Measurements from ENCODE around the gene SLC9A5. TPM values are rescaled to one million over a fixed set of nuclear protein-coding genes. Genes with fewer than 3 reads are reported as not detected.

The SLC9A5 gene
- polyA plus RNA-seq, 1 donor (not counting 4 experiments of a cell fraction or from before 2014, with no cell fraction given) = 0.51 TPM

- DNase-seq (ENCODE audit: low read depth, low spot score) (no peak), FAIRE-seq (no peak)
- dilution Hi-C loops (cut with MboI; ENCODE audit: extremely low pct_ligation_motif_present, low sequenced_read_pairs) = no loop called here
- Histone ChIP-seq H3K4me1 (ENCODE audit: control insufficient read depth, extremely low read depth, insufficient read depth, low read length) (peaks cover 49% of the 10 kb centered on the region), H4K20me1 (ENCODE audit: control insufficient read depth, extremely low read depth, insufficient read depth, low read length) (no peaks in the 10 kb centered on the region), H3K9me3 (ENCODE audit: control insufficient read depth, low read depth, low read length) (no peaks in the 10 kb centered on the region), H3K27me3 (ENCODE audit: control insufficient read depth, extremely low read depth, insufficient read depth, low read length) (peaks cover 18% of the 10 kb centered on the region), H3K36me3 (ENCODE audit: control insufficient read depth in 2 of 2, extremely low read depth in 1 of 2, insufficient read depth in 2 of 2, low read length in 2 of 2) (peaks cover 0 to 5% of the 10 kb centered on the region in 2 experiments), H3K27ac (ENCODE audit: control insufficient read depth, insufficient read depth, low read length) (peak within 1 kb of the TSS; percentile 73), H2AFZ (ENCODE audit: control insufficient read depth, low read length) (peak within 1 kb of the TSS; percentile 81), H3K4me3 (ENCODE audit: control insufficient read depth in 2 of 3, extremely low read depth in 1 of 3, insufficient read depth in 2 of 3, low read depth in 1 of 3, low read length in 3 of 3) (peak within 1 kb of the TSS; percentile 79 to 86 (median 85)), H3K9me1 (ENCODE audit: control insufficient read depth, extremely low read depth, insufficient read depth, low read length) (no peaks in the 10 kb centered on the region), H3K9ac (ENCODE audit: control insufficient read depth, extremely low read depth, insufficient read depth, low read length) (peak within 1 kb of the TSS; percentile 79), H3K4me2 (ENCODE audit: control insufficient read depth, extremely low read depth, insufficient read depth, low read depth, low read length) (peak within 1 kb of the TSS; percentile 85), H3K79me2 (ENCODE audit: control insufficient read depth, insufficient read depth, low read length) (peaks cover 13% of the 10 kb centered on the region)
- no peak for TF ChIP-seq CTCF (optimal IDR thresholded peaks at IDR 0.05 in 1 of 3, IDR thresholded peaks at IDR 0.05 in 1 of 3, conservative IDR thresholded peaks at IDR 0.05 in 1 of 3; ENCODE audit: extremely low read depth in 1 of 3, insufficient read depth in 2 of 3, low read length in 3 of 3)
- TF ChIP-seq EZH2 (IDR thresholded peaks at IDR 0.05; ENCODE audit: low read length) = no peak
Observed at GRCh38 chr16:67247192-67248072, 1.3 kb upstream of the SLC9A5 start, which contains the start of gene FHOD1. FHOD1 (minus strand) TSS chr16:67247481; CDS start chr16:67247410, 71 bp downstream.

- Histone ChIP-seq H3K9me3 (ENCODE audit: control insufficient read depth, low read depth, low read length) (no peaks in the 10 kb centered on the region), H3K79me2 (ENCODE audit: control insufficient read depth, insufficient read depth, low read length) (peaks cover 10% of the 10 kb centered on the region), H3K4me1 (ENCODE audit: control insufficient read depth, extremely low read depth, insufficient read depth, low read length) (peaks cover 43% of the 10 kb centered on the region), H3K9ac (ENCODE audit: control insufficient read depth, extremely low read depth, insufficient read depth, low read length) (peak overlapping the region; percentile 53), H3K27ac (ENCODE audit: control insufficient read depth, insufficient read depth, low read length) (no peak overlapping the region), H4K20me1 (ENCODE audit: control insufficient read depth, extremely low read depth, insufficient read depth, low read length) (no peaks in the 10 kb centered on the region), H3K36me3 (ENCODE audit: control insufficient read depth in 2 of 2, extremely low read depth in 1 of 2, insufficient read depth in 2 of 2, low read length in 2 of 2) (peaks cover 0 to 5% of the 10 kb centered on the region in 2 experiments), H3K4me2 (ENCODE audit: control insufficient read depth, extremely low read depth, insufficient read depth, low read depth, low read length) (peak overlapping the region; percentile 82), H3K9me1 (ENCODE audit: control insufficient read depth, extremely low read depth, insufficient read depth, low read length) (no peaks in the 10 kb centered on the region), H3K4me3 (ENCODE audit: control insufficient read depth in 2 of 3, extremely low read depth in 1 of 3, insufficient read depth in 2 of 3, low read depth in 1 of 3, low read length in 3 of 3) (peak overlapping the region; percentile 40 to 62 (median 57)), H3K27me3 (ENCODE audit: control insufficient read depth, extremely low read depth, insufficient read depth, low read length) (peaks cover 18% of the 10 kb centered on the region), H2AFZ (ENCODE audit: control insufficient read depth, low read length) (peak overlapping the region; percentile 81)
- dilution Hi-C loops (cut with MboI; ENCODE audit: extremely low pct_ligation_motif_present, low sequenced_read_pairs) = no loop called here
- TF ChIP-seq EZH2 (IDR thresholded peaks at IDR 0.05; ENCODE audit: low read length) = no peak
- no peak for TF ChIP-seq CTCF (optimal IDR thresholded peaks at IDR 0.05 in 1 of 3, IDR thresholded peaks at IDR 0.05 in 1 of 3, conservative IDR thresholded peaks at IDR 0.05 in 1 of 3; ENCODE audit: extremely low read depth in 1 of 3, insufficient read depth in 2 of 3, low read length in 3 of 3)
- DNase-seq (ENCODE audit: low read depth, low spot score) (no peak), FAIRE-seq (no peak)
Observed at GRCh38 chr16:67248073-67248400, 742 bp upstream of the SLC9A5 start.
